Embryonic facial prominence (tissue), 1 donor: ENCODE results near the gene CFAP20DC.
"Not testable (repeated sequence)": the region's sequence is repeated elsewhere in the genome, so short reads cannot be mapped to it uniquely, and the experiment has no call there.

Experiments
- DNase-seq: peaks from one replicate; pipeline ENCODE4 v3.0.0-alpha.2; 2016; ENCODE audit errors: extremely low spot score

CFAP20DC gene

DNA sequence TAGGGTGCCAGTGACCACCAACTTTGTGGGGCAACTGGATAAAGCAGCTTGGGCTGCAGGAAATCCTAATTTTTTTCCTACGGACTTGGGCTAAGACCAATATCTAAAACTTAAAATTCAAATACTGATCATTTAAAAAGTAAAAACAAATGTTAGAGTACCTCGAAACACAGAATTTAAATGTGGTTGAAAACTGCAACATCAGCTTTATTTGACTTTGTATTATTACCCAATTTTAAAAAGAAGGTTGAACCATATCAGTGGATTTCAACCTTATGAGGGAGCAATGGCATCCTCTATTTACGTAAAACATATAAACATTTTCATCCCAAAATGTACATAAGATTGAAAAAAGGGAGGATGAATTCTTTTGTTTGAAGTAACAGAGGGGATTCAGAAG, 26.2 kb downstream of the CFAP20DC start:
- no peak for DNase-seq

DNA sequence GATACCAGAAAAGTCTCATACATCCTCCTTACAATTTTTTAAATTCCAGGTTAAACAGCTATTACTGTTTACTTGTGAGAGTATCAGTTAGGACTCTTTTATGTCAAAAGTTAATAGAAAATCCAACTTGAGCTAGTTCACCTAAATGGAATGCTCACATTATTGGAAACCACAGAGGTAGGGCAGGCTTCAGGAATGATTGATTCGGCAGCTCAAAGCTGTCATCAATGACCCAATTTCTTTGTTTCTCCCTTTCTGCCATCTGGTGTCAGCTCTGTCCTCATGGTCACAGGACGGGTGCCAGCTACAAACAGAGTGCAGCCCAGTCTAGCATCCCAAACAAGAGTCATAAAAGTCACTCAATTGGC, 32.2 kb downstream of the CFAP20DC start:
- no peak for DNase-seq

- no peak for DNase-seq
Observed at GRCh38 chr3:59016930-59017616, 32.8 kb downstream of the CFAP20DC start.

DNA sequence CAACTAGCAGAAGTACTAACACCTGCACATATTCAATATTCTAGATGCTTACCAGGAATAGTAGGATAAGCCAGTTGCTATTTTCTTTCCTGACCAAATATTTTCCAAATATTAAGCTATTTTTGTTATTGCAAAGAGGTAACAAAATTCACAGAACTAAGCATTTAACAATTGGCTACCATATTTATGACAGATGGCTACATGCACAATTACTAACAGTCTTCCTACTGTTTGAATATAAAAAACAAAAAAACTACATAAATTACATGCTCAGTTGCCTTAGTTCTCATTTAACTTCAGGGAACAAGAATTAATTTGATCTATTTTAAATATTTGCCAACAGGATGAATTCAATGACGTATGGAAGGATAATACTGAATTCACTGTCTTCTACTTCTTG, 36.2 kb downstream of the CFAP20DC start:
- no peak for DNase-seq

DNA sequence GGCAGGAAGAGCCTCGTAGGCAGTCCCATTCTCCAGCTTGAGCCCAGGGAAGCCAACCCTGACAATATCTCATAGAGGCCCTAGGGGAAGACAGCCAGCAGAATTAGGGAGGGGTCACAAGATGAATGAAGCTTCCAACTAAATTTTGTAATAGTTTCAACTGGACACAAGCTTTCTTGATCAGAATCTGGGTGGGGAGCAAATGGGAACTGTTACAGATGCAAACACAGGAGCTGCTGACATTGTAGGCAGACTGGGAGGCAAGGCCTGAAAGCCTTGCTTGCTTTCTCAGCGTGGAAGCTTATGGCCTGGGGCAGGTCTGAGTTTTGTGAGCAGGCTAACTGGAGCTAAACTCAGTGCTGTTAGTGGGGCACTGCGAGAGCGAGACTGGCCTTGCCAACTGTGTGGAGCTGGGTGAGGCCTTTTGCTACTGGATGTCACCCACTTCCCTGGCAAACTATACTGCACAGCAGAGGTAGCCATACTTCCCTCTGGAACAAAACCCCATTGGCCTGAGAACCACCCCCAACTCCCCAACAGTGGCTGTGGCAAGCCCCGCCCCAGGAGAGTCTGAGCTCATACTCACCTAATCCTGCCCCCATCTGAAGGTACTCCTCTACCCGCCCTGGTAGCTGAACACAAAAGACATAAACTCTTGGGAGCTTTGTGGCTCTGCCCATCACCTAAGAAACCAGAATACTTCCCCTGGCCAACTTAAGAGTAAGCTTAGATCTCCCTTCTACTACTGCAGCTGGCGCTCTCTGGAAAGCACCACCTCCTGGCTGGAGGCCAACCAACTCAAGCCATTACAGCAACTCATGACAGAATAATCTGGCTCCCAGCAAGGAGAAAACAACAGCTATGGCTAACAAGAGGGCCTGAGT, 42.9 kb downstream of the CFAP20DC start:
- DNase-seq = no peak

- no peak for DNase-seq
Observed at GRCh38 chr3:59001675-59002074, 48.1 kb downstream of the CFAP20DC start.

GRCh38 chr3:58999774-59000160, 50.1 kb downstream of the CFAP20DC start:
- no peak for DNase-seq

- no peak for DNase-seq
Observed at GRCh38 chr3:58999134-58999773, 50.6 kb downstream of the CFAP20DC start.

- no peak for DNase-seq
Observed at GRCh38 chr3:58998476-58999117, 51.2 kb downstream of the CFAP20DC start.

DNA sequence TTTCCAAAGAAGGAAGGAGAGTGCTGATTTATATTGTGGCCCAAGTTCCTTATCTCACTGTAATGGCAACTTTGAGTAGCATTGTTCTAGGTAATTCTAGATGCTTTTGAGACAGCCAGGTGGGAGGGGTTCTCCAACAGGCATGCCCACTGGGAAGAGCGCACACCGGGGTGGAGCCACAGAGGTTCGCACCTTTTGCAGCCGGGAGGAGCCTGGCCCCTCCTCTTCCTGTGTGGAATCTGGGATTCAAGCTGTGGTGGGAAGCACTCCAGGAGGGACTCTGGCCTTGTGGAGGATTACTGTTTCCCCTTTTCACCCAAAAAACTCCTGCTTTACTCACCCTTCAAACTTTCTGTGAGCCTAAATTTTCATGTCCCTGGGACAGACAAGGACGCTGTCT, 53.1 kb downstream of the CFAP20DC start:
- no peak for DNase-seq

DNA sequence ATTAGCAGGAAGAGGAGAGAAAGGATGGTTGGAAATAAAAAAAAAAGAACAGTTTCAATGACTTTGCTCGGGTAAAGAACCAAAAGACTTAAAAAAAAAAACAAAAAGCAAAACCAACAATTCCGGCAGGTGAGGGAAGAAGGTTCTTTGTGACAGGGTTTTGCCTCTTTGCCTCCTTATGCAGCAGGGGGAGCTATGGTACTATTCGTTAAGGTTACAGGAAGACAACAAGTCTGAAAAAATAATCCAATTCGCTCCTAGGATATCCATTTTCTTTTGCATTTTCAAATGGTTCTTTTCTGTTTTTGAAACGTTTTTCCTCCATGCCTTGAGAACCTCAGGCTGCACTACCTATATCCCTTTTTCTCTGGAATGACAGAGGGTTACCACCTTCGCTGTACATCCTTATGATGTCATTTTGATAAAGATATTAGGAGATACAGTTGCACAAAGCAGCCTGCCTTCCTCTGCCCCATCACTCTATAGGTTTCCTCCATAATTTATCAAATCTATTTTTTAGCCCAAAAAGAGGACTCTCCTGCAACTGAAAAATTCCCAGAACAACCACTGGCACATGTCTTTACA, 55.0 kb downstream of the CFAP20DC start:
- peak; percentile 67 for DNase-seq

DNA sequence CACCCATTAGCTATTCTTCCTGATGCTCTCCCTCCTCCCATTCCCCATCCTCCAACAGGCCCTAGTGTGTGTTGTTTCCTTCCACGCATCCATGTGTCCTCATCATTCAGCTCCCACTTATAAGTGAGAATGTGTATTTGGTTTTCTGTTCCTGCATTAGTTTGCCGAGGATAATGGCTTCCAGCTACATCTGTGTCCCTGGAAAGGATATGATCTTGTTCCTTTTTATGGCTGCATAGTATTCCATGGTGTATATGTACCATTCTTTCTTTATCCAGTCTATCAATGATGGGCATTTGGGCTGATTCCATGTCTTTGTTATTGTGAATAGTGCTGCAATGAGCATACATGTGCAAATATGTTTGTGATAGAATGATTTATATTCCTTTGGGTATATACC, 56.3 kb downstream of the CFAP20DC start:
- DNase-seq = no peak

- no peak for DNase-seq
Observed at GRCh38 chr3:58991623-58992022, 58.2 kb downstream of the CFAP20DC start.

DNA sequence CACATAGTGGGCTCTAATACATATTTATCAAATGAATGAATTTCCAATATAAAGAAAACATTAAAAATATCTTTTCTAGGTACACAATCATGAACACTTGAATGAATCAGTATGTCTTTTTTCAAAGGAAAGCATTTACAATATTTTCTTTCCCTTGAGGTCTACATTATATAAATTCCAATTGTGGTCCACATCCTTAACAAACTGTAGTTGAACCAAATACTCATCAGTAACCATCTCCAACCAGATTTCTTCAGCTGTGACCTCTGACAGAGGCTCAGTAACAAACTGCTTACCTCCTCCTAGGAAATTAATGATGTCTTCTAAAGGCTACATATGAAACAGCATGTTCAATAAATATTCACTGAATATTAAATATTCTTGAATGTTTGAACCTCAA, 58.8 kb downstream of the CFAP20DC start:
- DNase-seq = no peak

DNA sequence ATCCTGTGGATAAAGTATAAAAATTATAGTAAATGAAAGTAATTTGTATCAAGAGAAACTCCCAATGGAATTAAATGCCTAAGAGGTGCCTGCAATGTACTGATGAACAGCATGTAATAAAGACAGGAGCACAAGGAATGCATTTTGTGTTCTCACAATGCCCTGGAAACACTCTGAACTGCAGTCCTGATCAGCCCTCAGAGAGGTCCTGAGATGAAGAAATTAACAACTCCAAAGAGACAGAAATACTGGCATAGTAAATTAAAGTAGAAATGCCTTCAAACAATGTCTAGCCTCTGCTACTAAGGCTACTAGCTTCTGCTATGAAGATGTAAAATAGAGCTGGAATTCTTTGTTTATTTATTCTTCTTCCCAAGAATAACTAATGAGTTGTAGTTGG, 59.9 kb downstream of the CFAP20DC start:
- DNase-seq = no peak

DNA sequence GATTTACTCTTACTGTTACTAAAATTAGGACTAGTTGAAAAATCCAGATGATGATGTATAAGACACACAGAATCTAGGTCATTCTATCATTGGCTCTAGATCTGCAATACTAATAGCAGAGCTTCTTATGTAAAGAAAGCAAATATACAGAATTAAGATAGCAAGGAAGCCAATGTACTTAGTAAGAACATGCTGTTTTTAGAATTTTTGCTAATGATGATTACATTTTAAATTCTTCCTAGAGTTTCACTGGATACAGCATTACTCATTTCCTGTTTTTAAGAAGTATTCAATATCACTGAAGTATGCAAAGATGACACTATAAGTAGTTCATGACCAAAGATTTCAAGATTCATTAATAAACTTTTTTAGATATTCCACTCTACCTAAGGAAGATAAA, 60.7 kb downstream of the CFAP20DC start:
- DNase-seq = no peak

DNA sequence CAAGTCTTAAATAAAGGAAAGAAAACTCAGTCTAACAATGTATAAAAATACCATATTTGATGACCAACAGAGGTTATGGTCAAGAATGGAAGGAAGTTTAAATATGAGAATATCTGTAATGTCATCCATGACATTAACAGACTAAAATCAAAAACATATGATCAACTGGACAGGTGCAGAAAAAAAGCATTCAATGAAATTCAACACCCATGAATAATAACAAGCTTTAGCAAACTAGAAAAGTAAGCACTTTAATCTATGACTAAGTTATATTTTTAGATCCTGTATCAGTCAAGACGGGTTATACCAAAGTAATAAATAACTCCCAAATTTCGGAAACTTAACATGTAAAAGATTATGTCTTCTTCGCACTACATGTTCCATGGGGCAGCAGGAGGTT, 61.8 kb downstream of the CFAP20DC start:
- no peak for DNase-seq

- no peak for DNase-seq
Observed at GRCh38 chr3:58986654-58987053, 63.2 kb downstream of the CFAP20DC start.

DNA sequence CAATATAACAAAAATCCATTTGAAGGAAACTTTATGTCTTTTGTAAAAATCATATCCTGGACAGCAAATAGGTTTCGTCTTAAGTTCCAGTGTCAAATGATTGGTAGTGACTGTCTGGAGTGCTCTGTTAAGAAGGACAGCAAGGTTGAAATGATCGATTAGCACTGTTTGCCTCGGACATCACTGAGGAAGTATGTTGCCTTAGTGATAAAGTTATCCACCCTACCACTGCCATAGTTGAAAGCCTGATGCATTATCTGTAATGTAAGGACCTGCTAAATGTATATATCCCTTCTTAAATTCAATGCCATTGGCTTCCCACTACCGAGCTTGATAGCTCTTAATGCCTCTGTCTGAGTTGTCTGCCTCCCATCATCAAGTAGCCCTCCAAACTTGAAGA, 70.0 kb downstream of the CFAP20DC start:
- DNase-seq = no peak

GRCh38 chr3:58973796-58974195, 76.0 kb downstream of the CFAP20DC start:
- no peak for DNase-seq

DNA sequence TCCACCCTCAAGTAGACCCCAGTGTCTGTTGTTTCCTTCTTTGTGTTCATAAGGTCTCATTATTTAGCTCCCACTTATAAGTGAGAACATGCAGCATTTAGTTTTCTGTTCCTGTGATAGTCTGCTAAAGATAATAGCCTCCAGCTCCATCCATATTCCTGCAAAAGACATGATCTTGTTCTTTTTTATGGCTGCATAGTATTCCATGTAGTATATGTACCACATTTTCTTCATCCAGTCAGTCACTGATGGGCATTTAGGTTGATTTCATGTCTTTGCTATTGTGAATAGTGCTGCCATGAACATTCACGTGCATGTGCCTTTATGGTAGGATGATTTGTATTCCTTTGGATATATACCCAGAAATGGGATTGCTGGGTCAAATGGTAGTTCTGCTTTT, 82.0 kb downstream of the CFAP20DC start:
- DNase-seq = not testable (repeated sequence)

DNA sequence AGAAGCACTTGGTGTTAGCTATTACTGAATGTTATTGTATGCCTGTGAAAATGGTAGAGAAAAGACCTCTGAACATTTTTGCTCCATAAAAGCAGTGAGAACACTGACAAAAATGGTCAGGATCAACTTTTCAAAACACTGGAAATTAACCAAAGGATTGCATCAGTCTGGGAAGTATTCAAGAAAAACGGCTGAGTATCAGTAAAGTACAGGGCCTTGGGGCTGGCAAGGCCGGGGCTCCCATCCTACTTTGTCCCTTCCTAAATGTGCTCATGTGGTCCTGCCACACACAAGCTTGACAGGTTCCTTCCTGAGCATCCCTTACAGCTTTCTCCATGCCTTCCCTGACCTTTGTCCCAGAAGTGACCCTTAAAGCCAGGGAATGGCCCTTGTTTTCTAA, 84.0 kb downstream of the CFAP20DC start:
- DNase-seq = no peak
